ENCODE measurements around the gene MMEL1.
"Not testable (repeated sequence)": the region's sequence is repeated elsewhere in the genome, so short reads cannot be mapped to it uniquely, and the experiment has no call there.

Gene MMEL1

GRCh38 chr1:2555634-2556276 lies 77.1 kb downstream of the MMEL1 start:
- DNase-seq: peak; percentile 12

DNA sequence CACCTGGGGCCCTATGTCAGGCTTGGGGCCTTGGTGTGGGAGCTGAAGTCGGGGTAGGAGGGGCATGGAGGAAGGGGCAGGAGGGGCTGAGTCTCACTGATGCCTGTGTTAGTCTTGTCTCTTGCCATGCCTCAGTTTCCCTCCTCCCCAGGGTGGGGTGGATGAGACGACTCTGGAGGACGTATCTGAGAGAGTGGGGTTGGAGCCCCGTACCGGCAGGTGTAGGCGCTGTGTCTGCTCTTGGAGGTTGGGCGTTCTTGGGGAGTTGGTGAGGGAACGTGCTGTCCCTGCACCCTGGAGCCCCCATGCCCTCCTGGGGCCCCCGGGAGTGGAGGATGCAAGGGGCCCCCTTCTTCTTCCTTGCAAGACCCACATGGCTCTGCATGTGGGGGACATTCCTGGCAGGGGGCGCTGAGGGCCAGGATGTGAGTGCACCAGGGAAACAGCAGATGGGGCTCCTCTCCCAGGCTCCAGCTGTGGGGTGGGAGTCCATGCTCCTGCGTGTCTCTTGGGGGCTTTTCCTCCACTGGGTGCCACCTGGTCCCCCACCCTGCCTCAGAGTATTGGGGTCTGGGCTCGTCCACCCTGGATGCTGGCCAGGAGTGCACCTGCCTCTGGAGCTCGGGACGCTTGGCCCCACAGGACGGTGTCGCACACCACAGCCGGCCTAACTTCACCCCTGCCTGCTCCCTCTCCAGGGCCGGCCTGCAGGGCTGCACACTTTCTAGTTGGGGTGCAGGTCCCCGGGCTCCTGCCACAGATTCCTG lies 78.0 kb downstream of the MMEL1 start:
- DNase-seq: no peak

DNA sequence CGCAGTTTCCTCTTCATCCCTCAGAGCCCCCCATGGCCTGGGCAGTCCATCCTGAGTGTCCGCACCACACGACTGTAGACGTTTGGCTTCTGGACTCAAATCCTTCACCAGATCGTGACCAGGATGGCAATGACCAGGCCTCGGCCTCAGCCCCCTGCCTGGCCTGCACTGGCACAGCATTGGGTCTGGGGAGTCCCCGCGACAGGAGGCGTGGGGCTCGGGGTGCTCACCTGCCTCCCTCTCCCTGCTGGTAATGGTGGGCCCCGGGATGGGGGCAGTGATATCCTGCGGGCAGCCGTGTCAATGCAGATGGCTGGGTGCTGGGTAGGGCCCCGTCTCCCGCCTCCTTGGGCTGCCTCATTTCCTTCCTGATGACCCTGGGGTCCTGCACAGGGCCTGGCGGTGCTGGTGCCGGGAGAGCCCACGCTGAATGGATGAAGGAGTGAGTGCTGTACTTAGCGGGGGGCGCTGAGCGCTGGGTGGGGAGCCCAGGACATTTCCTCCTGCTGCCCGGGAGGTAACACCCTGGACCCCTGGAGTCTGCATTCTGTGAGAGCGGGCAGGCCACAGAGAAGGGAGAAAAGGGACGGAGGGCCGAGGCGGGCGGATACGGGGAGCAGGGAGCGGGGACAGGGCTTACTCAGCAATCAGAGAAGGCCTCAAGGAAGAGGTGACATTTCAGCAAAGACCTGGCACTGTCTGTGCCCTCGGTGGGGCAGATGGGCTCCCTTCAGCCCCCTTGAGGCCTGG lies 78.8 kb downstream of the MMEL1 start:
- DNase-seq: no peak

DNA sequence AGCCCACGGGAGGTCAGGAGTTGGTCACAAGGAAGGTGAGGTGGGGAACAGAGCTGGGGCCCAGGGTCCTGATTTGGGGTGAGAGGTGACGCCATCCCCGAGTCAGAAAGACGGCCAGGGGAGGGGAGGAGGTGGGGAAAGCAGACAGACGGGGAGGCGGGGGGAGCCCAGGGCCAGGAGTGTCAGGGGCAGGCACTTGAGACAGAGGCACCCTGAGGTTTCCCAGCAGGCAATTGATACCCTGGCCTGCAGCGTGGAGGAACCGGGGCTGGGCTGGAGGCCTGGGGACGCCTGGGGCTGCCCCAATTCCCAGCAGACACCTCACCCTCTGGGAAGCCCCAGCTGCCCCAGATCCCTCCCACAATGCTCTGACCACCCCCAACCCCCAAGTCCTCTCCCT lies 79.7 kb downstream of the MMEL1 start:
- not testable (repeated sequence) for DNase-seq

- no peak for DNase-seq
Measured at GRCh38 chr1:2552189-2552588, 80.6 kb downstream of the MMEL1 start.

DNA sequence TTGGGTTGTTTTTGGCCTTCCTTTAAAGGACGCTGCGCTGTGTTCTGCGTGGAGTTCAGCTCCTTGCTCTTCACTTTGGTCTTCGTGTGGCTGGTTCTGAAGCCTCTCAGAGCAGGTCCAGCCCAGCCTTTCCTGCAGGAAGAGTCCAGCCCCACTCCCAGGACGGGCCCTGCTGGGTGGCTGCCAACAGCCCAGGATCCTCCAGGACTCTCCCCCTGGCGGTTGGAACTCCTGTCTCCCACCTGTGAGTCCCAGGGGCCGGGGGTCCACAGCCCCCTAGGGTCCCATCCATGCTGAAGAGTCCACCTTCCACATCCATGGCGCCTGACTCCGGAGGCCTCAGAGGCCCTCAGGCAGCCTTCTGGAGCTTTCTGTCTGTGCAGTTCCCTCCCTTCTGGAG lies 81.3 kb downstream of the MMEL1 start:
- DNase-seq: not testable (repeated sequence)

GRCh38 chr1:2550309-2550861 lies 82.4 kb downstream of the MMEL1 start:
- not testable (repeated sequence) for DNase-seq

DNA sequence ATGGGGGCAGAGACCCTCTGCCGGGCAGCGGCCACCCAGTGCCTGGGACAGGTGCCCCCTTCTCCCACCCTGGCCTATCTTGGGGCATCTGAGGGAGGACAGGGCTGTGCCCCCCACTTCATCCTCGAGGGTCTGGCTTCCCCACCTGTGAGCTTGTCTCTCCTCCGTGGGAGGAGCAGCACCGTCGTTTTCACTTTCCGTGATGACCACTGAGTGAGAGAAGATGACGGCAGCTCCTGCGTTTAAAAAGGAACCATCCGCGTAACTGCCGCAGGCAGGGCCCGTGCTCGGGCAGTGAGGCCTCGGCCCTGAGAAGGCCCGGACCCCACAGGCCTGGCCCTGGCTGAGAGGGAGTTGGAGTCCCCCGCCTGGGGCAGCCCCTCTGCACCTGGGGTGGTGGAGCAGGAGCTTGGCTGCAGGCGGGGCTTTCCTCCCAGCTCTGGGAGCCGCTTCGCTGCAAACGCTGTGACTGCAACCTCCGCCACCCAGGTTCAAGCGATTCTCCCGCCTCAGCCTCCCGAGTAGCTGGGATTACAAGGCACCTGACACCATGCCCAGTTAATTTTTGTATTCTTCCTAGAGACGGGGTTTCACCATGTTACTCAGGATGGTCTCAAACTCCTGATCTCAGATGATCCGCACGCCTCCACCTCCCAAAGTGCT lies 83.3 kb downstream of the MMEL1 start:
- not testable (repeated sequence) for DNase-seq

- DNase-seq: peak; percentile 70
Measured at GRCh38 chr1:2548068-2548589, 84.7 kb downstream of the MMEL1 start.

DNA sequence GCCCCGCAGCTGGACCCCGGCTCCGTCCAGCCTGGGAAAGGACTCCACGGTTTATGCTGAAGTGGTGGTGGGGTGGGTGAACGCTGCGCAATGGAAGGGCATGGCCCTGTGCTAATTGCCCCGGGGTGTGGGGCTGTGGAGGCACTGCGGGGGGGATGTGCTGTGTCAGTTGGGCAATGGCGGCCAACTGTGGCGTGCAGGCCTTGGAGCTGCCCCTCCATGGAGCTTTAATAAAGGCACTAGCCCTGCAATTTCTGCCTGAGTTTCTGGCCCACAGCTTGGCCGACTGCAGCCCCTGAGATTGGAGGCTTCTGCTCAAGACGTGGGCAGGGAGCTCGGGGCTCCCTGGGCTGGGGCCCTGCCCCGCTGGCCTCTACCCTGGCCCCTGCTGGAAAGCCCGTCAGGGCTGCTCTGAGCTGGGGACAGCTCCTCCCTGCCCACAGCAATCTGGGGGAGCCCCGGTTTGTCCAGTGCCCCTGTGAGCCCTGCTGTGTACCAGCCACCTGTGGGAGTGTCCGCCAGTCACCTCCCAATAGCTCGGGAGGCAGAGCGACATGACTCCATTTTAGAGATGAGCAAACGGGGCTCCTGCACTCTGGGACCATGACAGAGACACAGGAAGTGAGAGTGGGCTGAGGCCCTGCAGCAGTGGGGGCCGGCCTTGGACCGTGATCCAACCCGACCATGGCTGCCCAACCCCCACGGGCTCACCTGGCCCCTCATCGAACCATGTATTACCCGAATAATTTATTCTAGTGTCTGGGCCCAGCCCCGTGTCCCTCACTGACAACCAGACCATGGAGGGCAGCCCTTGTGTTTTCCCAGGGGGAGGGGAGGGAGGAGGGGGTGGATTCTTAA lies 85.4 kb downstream of the MMEL1 start:
- DNase-seq: no peak

DNA sequence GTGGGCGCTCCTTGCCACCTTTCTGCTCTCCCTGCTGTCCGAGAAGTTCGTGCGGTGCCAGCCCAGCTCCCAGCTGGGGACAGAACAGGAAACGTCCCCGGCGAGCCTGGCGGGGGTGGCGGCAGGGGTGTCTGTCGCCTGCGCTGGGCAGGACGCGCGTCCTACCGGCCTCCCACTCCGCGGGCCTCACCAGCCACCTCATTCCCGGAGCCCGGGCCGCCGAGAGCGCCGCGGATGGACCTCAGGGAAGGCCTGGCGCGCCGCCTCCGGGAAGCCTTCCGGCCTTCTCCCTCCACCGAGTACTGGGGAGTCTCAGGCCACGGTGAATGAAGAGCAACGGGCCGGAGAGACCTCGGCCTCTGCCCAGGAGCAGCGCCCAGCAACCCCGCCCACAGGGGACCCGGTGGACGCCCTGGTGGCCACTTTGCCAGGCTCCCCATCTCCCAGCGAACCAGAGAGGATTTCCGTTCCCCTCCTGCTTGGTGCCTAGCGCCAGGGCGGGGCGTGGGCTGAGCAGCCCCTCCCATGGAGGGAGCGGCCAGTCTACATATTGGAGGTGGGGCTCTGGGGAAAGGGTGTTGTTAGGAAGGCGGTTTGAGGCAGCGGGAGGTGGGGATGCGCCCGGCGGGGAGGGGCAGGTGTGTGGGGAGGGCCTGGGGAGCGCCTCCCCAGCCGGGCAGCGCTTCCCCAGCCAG lies 86.2 kb downstream of the MMEL1 start:
- DNase-seq: peak; percentile 51

DNA sequence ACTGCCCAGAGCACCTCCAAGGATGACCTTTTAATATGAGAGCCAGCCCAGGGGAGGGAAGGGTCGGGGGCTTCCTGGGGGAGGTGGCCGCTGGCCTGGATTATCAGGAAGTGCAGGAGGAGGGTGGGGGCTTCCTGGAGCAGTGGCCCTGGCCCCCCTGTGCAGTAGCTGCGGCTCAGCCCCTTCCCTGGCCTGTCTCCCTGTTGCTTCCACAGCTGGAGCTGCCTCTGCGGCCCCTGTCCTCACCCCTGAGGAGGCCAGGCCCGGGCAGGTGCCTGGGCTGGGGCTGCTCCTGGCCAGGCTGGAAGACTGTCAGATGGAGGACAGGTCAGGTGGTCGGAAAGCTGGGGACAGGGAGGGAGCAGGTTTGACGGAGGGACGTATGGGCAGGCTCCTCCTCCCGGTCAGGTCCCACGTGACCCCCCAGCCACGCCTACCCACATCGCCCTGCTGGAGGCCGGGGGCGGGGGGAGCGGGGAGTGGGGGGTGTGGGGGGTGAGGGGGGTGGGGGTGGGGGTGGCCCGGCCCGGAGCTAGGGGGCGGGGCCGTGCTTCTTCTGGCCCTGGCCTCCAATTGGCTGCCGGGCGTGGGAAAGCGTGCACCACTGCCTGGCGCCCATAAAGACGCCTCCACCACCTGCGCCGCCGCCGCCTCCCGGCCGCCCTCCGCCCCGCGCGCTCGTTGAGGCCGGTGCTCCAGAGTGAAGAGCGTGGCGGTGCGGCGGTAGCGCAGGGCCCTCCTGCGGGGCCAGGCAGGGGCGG lies 86.9 kb downstream of the MMEL1 start:
- DNase-seq: peak; percentile 82

DNA sequence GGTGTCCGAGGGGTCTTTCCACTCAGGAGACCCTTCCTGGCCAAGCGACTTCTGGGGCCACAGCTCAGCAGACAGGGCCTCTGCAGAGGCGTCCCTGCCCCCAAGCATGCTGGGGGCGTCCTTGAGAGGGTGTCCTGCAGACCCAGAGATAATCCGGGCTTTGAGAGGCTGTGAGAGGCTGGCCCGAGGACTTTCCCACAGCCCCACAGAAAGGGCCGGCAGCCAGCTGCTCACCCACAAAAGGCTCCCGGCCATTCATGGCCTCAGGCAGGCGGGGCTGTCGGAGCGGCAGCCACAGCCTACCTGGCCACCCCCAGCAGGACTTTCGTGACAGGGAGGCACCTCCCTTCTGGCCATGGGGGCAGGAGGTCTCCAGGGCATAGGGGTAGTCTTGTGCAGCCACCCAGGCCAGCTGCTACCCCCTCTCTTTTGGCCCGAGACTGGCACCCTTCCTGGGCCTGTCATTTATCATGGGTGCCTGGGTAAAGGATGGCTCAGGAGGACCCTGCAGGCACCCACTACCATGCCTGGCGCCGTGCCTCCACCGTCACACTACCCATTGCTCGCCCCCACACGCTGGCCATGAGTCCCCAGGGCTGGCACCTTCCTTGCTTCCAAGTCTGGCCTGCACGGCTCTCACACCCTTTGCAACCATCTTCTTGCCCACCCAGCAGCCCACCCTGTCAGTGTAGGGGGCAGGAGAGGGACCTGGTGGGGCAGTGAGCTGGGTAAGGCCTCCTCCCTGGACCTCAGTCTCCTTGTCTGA lies 87.8 kb downstream of the MMEL1 start:
- DNase-seq: no peak

GRCh38 chr1:2544093-2544874 lies 88.5 kb downstream of the MMEL1 start:
- no peak for DNase-seq

DNA sequence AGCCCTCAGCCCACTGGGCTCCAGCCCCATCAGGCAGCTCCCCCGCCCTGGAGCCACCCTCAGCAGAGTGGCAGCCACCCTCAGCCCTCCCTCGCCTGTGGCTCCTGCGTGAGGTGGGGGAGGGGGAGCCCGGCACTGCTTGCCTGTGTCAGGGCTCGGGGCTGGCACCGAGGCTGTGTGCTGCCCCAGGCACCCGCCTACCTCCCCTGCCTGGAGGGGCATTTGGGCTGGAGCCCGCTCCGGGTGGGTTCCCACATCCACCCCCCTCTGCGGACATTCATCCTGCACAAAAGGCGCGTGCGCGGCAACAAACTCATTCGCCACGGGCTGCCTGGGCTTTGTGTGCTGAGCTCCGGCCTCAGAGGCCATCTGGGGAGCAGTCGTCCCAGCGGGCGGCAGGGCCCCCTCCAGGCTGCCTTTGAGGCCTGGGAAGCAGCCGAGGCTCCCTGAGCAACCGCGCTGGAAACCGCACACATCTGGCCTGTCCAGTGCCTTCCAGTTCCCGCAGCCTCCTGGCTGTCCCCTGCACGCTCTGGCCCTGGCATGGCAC lies 89.2 kb downstream of the MMEL1 start:
- no peak for DNase-seq

GRCh38 chr1:2542246-2542915 lies 90.4 kb downstream of the MMEL1 start:
- no peak for DNase-seq

DNA sequence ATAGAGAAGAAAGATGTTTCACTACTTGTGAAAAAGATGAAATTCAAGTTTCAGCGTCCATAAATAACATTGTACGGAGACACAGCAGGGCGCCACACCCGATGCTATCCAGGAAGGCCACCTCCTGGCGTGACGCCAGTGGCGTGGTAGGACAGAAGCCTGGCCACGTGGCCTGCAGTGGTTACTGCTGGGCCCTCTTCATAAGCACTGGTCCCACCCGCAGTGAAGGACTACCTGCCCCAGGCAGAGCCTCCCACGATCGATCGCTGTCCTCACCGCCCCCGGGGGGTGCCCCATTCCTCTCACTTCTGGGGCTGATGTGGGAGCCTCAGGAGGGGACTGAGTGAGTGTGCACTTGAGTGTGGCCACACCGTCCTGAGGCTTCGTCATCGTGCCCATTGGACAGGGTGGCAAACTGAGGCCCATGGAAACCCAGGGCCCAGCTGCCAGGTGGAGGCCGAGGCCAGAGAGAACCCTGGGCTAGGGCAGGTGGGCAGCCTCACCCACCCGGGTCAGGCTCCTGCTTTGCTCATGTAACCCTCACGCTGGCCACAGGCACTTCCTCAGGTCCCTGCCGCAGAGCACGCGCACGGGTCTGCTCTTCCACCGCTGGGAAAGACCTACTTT lies 91.1 kb downstream of the MMEL1 start:
- peak; percentile 49 for DNase-seq

Measured in NCI-H2029 (cell line).